ENCODE data around the gene FTSJ3.
"Not testable (repeated sequence)": the region's sequence is repeated elsewhere in the genome, so short reads cannot be mapped to it uniquely, and the experiment has no call there.

The FTSJ3 gene

GRCh38 chr17:63843910-63844677 is 16.6 kb upstream of the FTSJ3 start:
- no peak for DNase-seq (ENCODE audit: low read depth in 2 of 2)

GRCh38 chr17:63843387-63843888 is 16.0 kb upstream of the FTSJ3 start:
- DNase-seq (ENCODE audit: low read depth in 2 of 2), result not testable (repeated sequence)

GRCh38 chr17:63842540-63843386 is 15.3 kb upstream of the FTSJ3 start, which contains the start of gene SMARCD2:
TSS of gene SMARCD2 (minus strand) at chr17:63842685. CDS start at chr17:63842674, 11 bp downstream.
- DNase-seq (ENCODE audit: low read depth in 2 of 2), result peak; percentile 99

- no peak for DNase-seq (ENCODE audit: low read depth in 2 of 2)
These were observed 14.7 kb upstream of the FTSJ3 start for GRCh38 chr17:63842173-63842539.

GRCh38 chr17:63841350-63842172 is 14.1 kb upstream of the FTSJ3 start:
- no peak for DNase-seq (ENCODE audit: low read depth in 2 of 2)

GRCh38 chr17:63840591-63841349 is 13.3 kb upstream of the FTSJ3 start:
- no peak for DNase-seq (ENCODE audit: low read depth in 2 of 2)

GRCh38 chr17:63838631-63839171 is 11.2 kb upstream of the FTSJ3 start:
- DNase-seq (ENCODE audit: low read depth in 2 of 2), result no peak

DNA sequence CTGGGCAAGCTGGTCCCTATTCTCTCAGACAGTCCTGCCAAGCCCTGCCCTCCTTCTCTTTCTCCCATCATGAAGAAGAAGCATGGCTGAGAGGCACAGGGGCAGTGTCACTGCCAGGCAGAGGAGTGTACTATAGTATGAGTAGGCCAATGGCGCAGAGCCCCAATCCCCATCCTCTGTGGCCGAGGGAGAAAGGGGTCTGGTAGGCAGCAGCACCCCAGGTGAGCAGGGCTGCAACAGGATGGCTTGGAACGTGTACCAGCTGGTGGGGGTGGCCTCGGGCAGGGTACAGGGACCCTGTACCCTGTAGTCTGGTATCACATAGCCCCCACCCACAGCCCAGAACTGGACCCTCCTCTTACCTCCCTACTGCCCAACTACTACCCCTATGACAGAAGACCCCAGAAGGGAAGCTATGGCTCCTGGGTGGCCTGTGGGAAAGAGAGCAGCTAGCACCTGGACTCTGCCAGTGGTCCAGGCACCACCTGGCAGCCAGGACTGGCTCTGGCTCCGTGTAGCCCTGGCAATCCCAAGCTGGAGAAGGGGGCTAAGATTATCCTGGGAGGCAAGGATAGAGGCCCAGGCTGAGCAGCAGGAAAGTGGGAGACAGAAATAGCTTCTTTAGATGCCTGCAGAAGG is 10.6 kb upstream of the FTSJ3 start:
- no peak for DNase-seq (ENCODE audit: low read depth in 2 of 2)

DNA sequence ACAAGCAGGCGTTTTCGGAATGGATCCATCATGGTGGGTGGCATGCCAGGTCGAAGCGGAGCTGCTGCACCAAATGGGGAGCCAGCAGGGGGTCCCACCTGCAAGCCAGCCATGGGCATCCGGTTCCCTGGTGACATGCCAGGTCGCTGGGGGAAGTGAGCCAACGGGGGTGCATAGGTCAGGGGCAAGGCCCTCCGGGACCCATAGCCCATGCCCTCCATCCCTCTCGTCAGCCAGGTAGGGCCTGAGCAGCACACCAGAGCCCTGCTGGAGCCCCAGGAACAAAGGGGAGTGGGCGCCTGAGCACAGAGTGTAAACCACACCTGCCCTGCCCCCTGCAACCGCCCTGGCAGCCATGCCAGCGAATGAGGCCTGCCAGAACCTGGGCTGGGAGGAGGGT is 10.0 kb upstream of the FTSJ3 start:
- no peak for DNase-seq (ENCODE audit: low read depth in 2 of 2)

DNA sequence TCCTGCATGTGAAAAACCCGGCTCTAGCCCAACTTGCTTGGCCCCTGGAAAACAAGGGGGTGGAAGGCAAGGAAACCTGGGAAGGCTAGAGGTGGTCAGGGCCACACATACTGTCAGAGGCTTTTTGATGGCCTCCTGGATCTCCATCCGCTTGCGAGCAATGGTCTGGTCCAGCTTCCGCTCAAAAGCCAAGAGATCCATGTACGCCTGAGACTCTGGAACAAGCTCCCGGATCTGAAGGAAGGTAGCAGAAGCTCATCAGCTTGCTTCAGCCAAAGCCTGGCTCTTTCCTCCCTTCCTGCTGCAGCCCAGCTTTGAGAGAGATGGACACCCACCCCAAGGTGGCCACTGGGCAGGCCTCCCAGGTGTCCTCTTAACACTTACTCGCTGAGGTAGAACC is 9.3 kb upstream of the FTSJ3 start:
- DNase-seq (ENCODE audit: low read depth in 2 of 2), result no peak

GRCh38 chr17:63835167-63835720 is 7.8 kb upstream of the FTSJ3 start:
- DNase-seq (ENCODE audit: low read depth in 2 of 2), result no peak

DNA sequence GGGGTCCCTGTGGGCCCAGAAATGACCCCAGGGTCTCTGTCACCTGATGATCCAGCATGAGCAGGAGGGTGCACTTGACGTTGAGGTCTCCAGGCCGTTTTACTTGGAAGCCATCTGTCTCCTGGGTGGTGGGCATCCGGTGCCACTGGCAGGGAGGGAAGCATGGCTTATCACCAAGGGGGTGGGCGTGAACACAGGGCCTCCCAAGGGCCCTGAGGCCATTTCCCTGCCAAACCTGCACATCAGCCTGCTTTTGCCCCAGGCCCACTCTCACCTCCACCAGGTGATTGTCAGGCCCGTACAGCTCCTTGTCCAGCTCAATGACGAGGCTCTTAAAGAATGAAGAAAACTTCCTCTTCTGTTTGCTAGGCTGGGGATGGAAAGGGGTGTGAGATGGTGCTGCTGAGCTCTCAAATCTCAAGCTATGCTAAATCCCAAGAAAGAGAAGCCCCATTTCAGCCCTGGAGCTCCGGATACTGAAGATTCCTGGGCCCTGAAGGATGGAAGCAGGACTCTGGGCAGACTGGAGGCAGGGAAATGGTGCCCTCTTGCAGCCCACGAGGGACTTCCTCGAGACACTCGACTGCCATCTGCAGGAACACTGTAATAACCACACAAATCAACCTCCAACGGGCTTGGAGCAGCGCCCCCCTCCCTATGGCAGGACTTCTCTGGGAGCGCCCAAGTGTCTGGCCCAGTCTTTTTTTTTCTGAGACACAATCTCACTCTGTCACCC is 7.1 kb upstream of the FTSJ3 start:
- peak in 1 of 2 donors; percentile 45 for DNase-seq (ENCODE audit: low read depth in 2 of 2)

- no peak for DNase-seq (ENCODE audit: low read depth in 2 of 2)
These were observed 6.4 kb upstream of the FTSJ3 start for GRCh38 chr17:63833741-63834373.

DNA sequence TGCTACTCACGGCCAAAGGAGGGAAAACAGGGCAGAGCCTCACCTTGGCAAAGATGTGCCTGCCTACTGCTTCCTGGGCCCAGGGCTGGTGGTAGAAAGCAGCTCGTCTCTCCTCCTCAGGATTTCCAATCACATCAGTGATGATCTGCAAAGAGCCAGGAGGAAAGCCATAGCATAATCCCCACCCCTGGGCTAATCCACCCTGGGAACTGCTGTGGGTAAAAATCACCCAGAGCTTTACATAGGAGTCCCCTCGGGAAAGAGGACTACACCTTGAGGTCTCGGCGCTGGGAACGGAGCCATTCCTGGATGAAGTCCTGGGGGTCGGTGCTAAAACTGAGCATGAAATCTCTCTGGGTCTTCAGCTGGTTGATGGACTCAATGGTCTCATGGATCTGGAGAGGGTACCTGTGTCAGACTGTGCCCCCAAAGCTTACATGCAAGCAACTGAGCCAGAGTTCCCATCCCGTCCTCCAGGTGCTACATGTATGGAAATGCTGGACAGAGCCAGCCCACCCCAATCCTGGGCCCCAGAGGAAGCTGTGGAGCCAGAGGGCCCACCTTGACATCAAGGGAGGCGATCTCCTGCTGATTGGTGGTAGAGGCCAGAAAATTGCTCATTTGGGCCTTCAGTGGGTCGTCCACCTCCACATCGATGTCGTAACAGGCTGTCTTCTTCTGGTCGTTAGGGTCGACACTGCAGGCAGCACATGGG is 5.7 kb upstream of the FTSJ3 start:
- no peak for DNase-seq (ENCODE audit: low read depth in 2 of 2)

DNA sequence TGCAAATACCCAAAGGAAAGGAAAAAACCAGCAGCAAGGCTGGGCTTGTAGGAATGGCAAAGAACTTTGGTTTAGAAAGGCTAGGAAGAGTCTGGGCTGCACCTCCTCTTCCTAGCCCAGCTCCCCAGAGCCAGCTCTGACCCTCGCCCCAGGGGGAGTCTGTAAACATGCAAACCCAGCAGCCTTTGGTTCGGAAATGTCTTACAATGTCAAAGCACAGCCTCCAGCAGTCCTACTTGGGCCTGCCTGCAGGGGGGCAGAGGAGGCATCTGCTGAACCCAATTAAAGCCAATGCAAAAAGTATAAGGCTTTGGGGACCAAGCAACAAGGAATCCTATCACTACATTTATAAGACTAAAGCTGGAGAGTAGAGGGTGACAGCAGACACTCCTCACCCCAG is 5.0 kb upstream of the FTSJ3 start:
- no peak for DNase-seq (ENCODE audit: low read depth in 2 of 2)

DNA sequence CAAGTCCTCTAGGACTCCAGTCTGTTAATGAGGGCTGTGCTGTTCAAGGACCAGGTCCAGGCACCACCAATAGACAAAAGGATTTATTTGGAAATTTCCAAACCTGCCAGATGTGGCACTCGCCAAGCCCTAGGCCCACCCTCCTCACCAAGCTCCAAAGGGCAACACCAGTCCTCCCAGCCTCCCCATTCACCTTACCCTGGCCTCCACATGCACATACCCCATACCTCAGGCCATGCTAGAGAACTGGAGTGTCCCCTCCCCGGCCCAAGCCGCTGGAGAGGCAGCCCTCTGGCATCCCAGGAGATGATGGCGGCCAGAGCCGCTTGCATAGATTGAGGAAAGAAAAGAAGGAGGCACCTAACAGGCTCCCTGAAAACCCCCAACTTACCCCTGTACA is 4.6 kb upstream of the FTSJ3 start:
- DNase-seq (ENCODE audit: low read depth in 2 of 2), result no peak

DNA sequence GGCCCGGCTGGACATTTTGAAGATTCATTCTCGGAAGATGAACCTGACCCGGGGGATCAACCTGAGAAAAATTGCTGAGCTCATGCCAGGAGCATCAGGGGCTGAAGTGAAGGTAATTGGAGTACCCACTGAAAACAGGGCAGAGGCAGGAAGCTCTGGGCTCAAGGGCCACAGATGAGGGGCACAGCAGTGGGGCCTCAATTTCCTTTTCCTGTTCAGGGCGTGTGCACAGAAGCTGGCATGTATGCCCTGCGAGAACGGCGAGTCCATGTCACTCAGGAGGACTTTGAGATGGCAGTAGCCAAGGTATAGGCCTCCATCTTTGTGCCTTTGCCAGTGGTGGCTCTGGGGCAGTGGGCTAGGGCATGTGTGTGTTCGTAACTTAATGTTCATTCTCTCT is 4.0 kb upstream of the FTSJ3 start:
- no peak for DNase-seq (ENCODE audit: low read depth in 2 of 2)

DNA sequence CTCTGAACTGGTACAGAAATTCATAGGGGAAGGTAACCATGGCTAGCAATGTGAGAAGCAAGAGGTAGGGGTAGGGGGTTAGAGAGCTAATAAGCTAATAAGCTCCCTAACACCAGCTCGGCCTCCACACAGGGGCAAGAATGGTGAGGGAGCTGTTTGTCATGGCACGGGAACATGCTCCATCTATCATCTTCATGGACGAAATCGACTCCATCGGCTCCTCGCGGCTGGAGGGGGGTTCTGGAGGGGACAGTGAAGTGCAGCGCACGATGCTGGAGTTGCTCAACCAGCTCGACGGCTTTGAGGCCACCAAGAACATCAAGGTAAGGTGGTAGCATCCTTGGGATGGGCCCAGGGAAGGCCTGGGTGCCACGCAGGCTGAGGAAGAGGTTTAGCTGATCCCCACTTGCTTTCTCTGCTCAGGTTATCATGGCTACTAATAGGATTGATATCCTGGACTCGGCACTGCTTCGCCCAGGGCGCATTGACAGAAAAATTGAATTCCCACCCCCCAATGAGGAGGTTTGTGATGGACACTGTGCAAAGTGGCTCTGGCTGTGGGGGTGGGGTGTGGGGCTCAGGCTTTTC is 3.5 kb upstream of the FTSJ3 start:
- DNase-seq (ENCODE audit: low read depth in 2 of 2), result no peak
